Right renal cortex interstitium (tissue), 3 donors: Measurements from ENCODE around the gene LY6G6C. TPM values are rescaled to one million over a fixed set of nuclear protein-coding genes. Genes with fewer than 3 reads are reported as not detected.

ENCODE experiments used
- DNase-seq, 3 donors: peaks; one replicate each; pipeline ENCODE4 v3.0.0-alpha.2; 2013; ENCODE audit warnings: low read depth in 3 of 3, low spot score in 2 of 3
- polyA plus RNA-seq, 3 donors: library from polyadenylated mRNA; unstranded; fragments of 120-200 nt; gene quantifications; one replicate each; pipeline ENCODE4 v1.2.1, GENCODE V29; 2013; ENCODE audit not compliant: insufficient read length in 3 of 3

LY6G6C gene
- polyA plus RNA-seq, 3 donors: 0.18 to 0.28 (median 0.22) TPM

GRCh38 chr6:31687321-31687720 lies 34.2 kb downstream of the LY6G6C start:
- DNase-seq: no peak

- DNase-seq: no peak
These were observed 35.1 kb downstream of the LY6G6C start for GRCh38 chr6:31686483-31686882.

- no peak for DNase-seq
These were observed 38.0 kb downstream of the LY6G6C start for GRCh38 chr6:31683591-31683990.

GRCh38 chr6:31681135-31681671 lies 40.3 kb downstream of the LY6G6C start:
- DNase-seq: no peak

- no peak for DNase-seq
These were observed 41.1 kb downstream of the LY6G6C start, which contains the start of gene LY6G5C for GRCh38 chr6:31680226-31681134. TSS of gene LY6G5C (minus strand) at chr6:31681067. CDS start at chr6:31680373, 694 bp downstream.

- DNase-seq: no peak
These were observed 43.6 kb downstream of the LY6G6C start for GRCh38 chr6:31677955-31678354.

- no peak for DNase-seq
These were observed 44.6 kb downstream of the LY6G6C start for GRCh38 chr6:31676904-31677303.

- DNase-seq: no peak
These were observed 45.1 kb downstream of the LY6G6C start for GRCh38 chr6:31676322-31676903.

- DNase-seq: no peak
These were observed 51.9 kb downstream of the LY6G6C start, which contains the start of gene LY6G5B for GRCh38 chr6:31669676-31670075. TSS of gene LY6G5B (plus strand) at chr6:31669976. CDS start at chr6:31670951, 975 bp downstream.

Other genes with a start within 250 kb of the LY6G6C start
- gene MICB, start 223.6 kb downstream of the LY6G6C start, polyA plus RNA-seq: 1 to 10 TPM; 1.0 to 1.4 (median 1.2) TPM
- 10 to 100 TPM; 13.6 to 24.1 (median 17.7) TPM for gene MCCD1, start 192.8 kb downstream of the LY6G6C start, polyA plus RNA-seq
- gene DDX39B, start 179.7 kb downstream of the LY6G6C start, polyA plus RNA-seq: 100 to 1,000 TPM; 509 to 546 (median 538) TPM
- gene ATP6V1G2, start 175.1 kb downstream of the LY6G6C start, polyA plus RNA-seq: 1 to 10 TPM; 5.7 to 7.5 (median 7.3) TPM
- 10 to 100 TPM; 17.6 to 19.3 (median 19.1) TPM for gene NFKBIL1, start 174.1 kb downstream of the LY6G6C start, polyA plus RNA-seq
- under 1 TPM; 0.13 to 0.15 (median 0.14) TPM for gene LTA, start 149.5 kb downstream of the LY6G6C start, polyA plus RNA-seq
- gene TNF, start 146.2 kb downstream of the LY6G6C start, polyA plus RNA-seq: under 1 TPM; 0.16 to 0.31 (median 0.19) TPM
- 1 to 10 TPM in 2 of 3 donors, under 1 TPM in 1; 0.89 to 1.4 (median 1.2) TPM for gene LTB, start 139.3 kb downstream of the LY6G6C start, polyA plus RNA-seq
- gene LST1, start 135.5 kb downstream of the LY6G6C start, polyA plus RNA-seq: 1 to 10 TPM; 4.9 to 6.5 (median 5.2) TPM
- gene NCR3, start 128.7 kb downstream of the LY6G6C start, polyA plus RNA-seq: under 1 TPM in 1 of 3 donors, not detected in 2; 0.16 TPM
- gene AIF1, start 106.5 kb downstream of the LY6G6C start, polyA plus RNA-seq: 10 to 100 TPM; 87.4 to 99.7 (median 94.8) TPM
- 100 to 1,000 TPM; 131 to 142 (median 140) TPM for gene PRRC2A, start 101.0 kb downstream of the LY6G6C start, polyA plus RNA-seq
- gene BAG6, start 69.1 kb downstream of the LY6G6C start, polyA plus RNA-seq: 100 to 1,000 TPM; 212 to 228 (median 226) TPM
- gene APOM, start 65.9 kb downstream of the LY6G6C start, polyA plus RNA-seq: 100 to 1,000 TPM in 2 of 3 donors, 10 to 100 TPM in 1; 91.6 to 131 (median 120) TPM
- gene C6orf47, start 61.0 kb downstream of the LY6G6C start, polyA plus RNA-seq: 10 to 100 TPM; 19.4 to 20.7 (median 20.4) TPM
- gene GPANK1, start 56.7 kb downstream of the LY6G6C start, polyA plus RNA-seq: 10 to 100 TPM; 29.5 to 31.0 (median 30.8) TPM
- 100 to 1,000 TPM; 234 to 239 (median 236) TPM for gene CSNK2B, start 55.7 kb downstream of the LY6G6C start, polyA plus RNA-seq
- 10 to 100 TPM; 10.4 to 15.6 (median 12.0) TPM for gene LY6G5B, start 51.8 kb downstream of the LY6G6C start, polyA plus RNA-seq
- gene LY6G5C, start 40.7 kb downstream of the LY6G6C start, polyA plus RNA-seq: 1 to 10 TPM; 2.4 to 3.2 (median 2.5) TPM
- gene ABHD16A, start 18.4 kb downstream of the LY6G6C start, polyA plus RNA-seq: 10 to 100 TPM; 54.8 to 57.3 (median 55.2) TPM
- 1 to 10 TPM in 1 of 3 donors, under 1 TPM in 2; 0.44 to 1.5 (median 0.98) TPM for gene LY6G6F, start 14.9 kb downstream of the LY6G6C start, polyA plus RNA-seq
- under 1 TPM in 1 of 3 donors, not detected in 2; 0.34 TPM for gene LY6G6D, start 6.4 kb downstream of the LY6G6C start, polyA plus RNA-seq
- 1 to 10 TPM; 1.1 to 2.3 (median 1.4) TPM for gene MPIG6B, start 1.6 kb upstream of the LY6G6C start, polyA plus RNA-seq
- gene DDAH2, start 7.6 kb upstream of the LY6G6C start, polyA plus RNA-seq: 100 to 1,000 TPM; 157 to 166 (median 162) TPM
- 100 to 1,000 TPM; 313 to 334 (median 325) TPM for gene CLIC1, start 14.8 kb upstream of the LY6G6C start, polyA plus RNA-seq
- gene MSH5, start 18.3 kb upstream of the LY6G6C start, polyA plus RNA-seq: 10 to 100 TPM; 13.8 to 16.7 (median 15.3) TPM
- gene SAPCD1, start 40.9 kb upstream of the LY6G6C start, polyA plus RNA-seq: 1 to 10 TPM; 2.1 to 7.4 (median 6.0) TPM
- gene VWA7, start 55.6 kb upstream of the LY6G6C start, polyA plus RNA-seq: 1 to 10 TPM; 6.8 to 9.4 (median 8.5) TPM
- 10 to 100 TPM; 57.2 to 59.4 (median 58.1) TPM for gene VARS1, start 74.0 kb upstream of the LY6G6C start, polyA plus RNA-seq
- 10 to 100 TPM; 86.8 to 93.1 (median 87.3) TPM for gene LSM2, start 85.2 kb upstream of the LY6G6C start, polyA plus RNA-seq
- 1 to 10 TPM; 4.1 to 4.3 (median 4.3) TPM for gene HSPA1L, start 93.5 kb upstream of the LY6G6C start, polyA plus RNA-seq
- 100 to 1,000 TPM in 1 of 3 donors, 10 to 100 TPM in 2; 83.5 to 115 (median 87.1) TPM for gene HSPA1A, start 93.8 kb upstream of the LY6G6C start, polyA plus RNA-seq
- 100 to 1,000 TPM; 112 to 164 (median 134) TPM for gene HSPA1B, start 106.0 kb upstream of the LY6G6C start, polyA plus RNA-seq
- gene NEU1, start 141.1 kb upstream of the LY6G6C start, polyA plus RNA-seq: 10 to 100 TPM; 69.0 to 89.7 (median 77.5) TPM
- 10 to 100 TPM; 34.7 to 45.8 (median 43.8) TPM for gene SLC44A4, start 157.3 kb upstream of the LY6G6C start, polyA plus RNA-seq
- 10 to 100 TPM; 67.9 to 74.0 (median 68.5) TPM for gene EHMT2, start 176.0 kb upstream of the LY6G6C start, polyA plus RNA-seq
- gene ZBTB12, start 180.3 kb upstream of the LY6G6C start, polyA plus RNA-seq: 10 to 100 TPM; 23.5 to 27.3 (median 25.5) TPM
- gene C2, start 206.0 kb upstream of the LY6G6C start, polyA plus RNA-seq: 1 to 10 TPM; 3.3 to 4.3 (median 4.0) TPM
- 10 to 100 TPM in 1 of 3 donors, 1 to 10 TPM in 2; 5.0 to 17.5 (median 5.7) TPM for gene CFB, start 224.3 kb upstream of the LY6G6C start, polyA plus RNA-seq
- 10 to 100 TPM; 90.8 to 94.0 (median 92.7) TPM for gene NELFE, start 237.2 kb upstream of the LY6G6C start, polyA plus RNA-seq
- gene SKIC2, start 237.4 kb upstream of the LY6G6C start, polyA plus RNA-seq: 10 to 100 TPM; 35.7 to 49.2 (median 37.6) TPM